GM23248 (cell line): ENCODE measurements around the gene CNPY3. TPM values are rescaled to one million over a fixed set of nuclear protein-coding genes. Genes with fewer than 3 reads are reported as not detected.

Experiments used
- DNase-seq: peaks from one replicate; pipeline ENCODE4 v3.0.0-alpha.2; 2015
- H2AFZ ChIP-seq: fragments of 200-600 bp; sonication (generic); 2 replicates; pipeline ENCODE4 v1.6.1; 2016; ENCODE audit warnings: antibody characterized with exemption
- H3F3A ChIP-seq: fragments of 200-600 bp; sonication (generic); 2 replicates; pipeline ENCODE4 v1.6.1; 2016; ENCODE audit warnings: mild to moderate bottlenecking, antibody characterized with exemption, mixed run types; ENCODE audit not compliant: insufficient read depth
- H3K27ac ChIP-seq: fragments of 200-600 bp; sonication (generic); 2 replicates; pipeline ENCODE4 v1.5.1; 2016; ENCODE audit warnings: mild to moderate bottlenecking
- H3K27me3 ChIP-seq: fragments of 200-600 bp; sonication (generic); replicated peaks from 2 replicates; pipeline ENCODE4 v1.6.1; 2016; ENCODE audit warnings: mild to moderate bottlenecking; ENCODE audit not compliant: insufficient read depth
- H3K36me3 ChIP-seq: fragments of 200-600 bp; sonication (generic); 2 replicates; pipeline ENCODE4 v1.6.1; 2016; ENCODE audit warnings: low read depth, mild to moderate bottlenecking
- H3K4me1 ChIP-seq: fragments of 200-600 bp; sonication (generic); 2 replicates; pipeline ENCODE4 v1.6.1; 2016; ENCODE audit warnings: mild to moderate bottlenecking; ENCODE audit not compliant: insufficient read depth
- H3K4me2 ChIP-seq: fragments of 200-600 bp; sonication (generic); one replicate; pipeline ENCODE4 v1.6.1; 2016; ENCODE audit warnings: mild to moderate bottlenecking; ENCODE audit not compliant: unreplicated experiment
- H3K4me3 ChIP-seq: fragments of 200-600 bp; sonication (generic); 2 replicates; pipeline ENCODE4 v1.5.1; 2016; ENCODE audit warnings: mild to moderate bottlenecking
- H3K79me2 ChIP-seq: fragments of 200-600 bp; sonication (generic); 2 replicates; pipeline ENCODE4 v1.6.1; 2016; ENCODE audit warnings: mild to moderate bottlenecking; ENCODE audit not compliant: insufficient read depth
- H3K9ac ChIP-seq: fragments of 200-600 bp; sonication (generic); 2 replicates; pipeline ENCODE4 v1.6.1; 2016; ENCODE audit warnings: mild to moderate bottlenecking
- H3K9me2 ChIP-seq: fragments of 200-600 bp; sonication (generic); 2 replicates; pipeline ENCODE4 v1.6.1; 2016; ENCODE audit warnings: mixed run types, mild to moderate bottlenecking, moderate library complexity; ENCODE audit not compliant: insufficient read depth
- H3K9me3 ChIP-seq: fragments of 200-600 bp; sonication (generic); one replicate; pipeline ENCODE4 v1.6.1; 2017; ENCODE audit warnings: low read depth
- H4K20me1 ChIP-seq: fragments of 200-600 bp; sonication (generic); 2 replicates; pipeline ENCODE4 v1.6.0; 2016; ENCODE audit not compliant: insufficient read depth
- EZH2 ChIP-seq: fragments of 200-600 bp; sonication (generic); IDR thresholded peaks from 2 replicates; pipeline ENCODE4 v1.6.1; 2018; ENCODE audit warnings: antibody characterized with exemption, mild to moderate bottlenecking; ENCODE audit not compliant: insufficient read depth, poor library complexity, severe bottlenecking
- EZH2phosphoT487 ChIP-seq: fragments of 200-600 bp; sonication (generic); IDR thresholded peaks from 2 replicates; pipeline ENCODE4 v1.6.1; 2018; ENCODE audit warnings: antibody characterized with exemption, moderate library complexity, mild to moderate bottlenecking, low read depth; ENCODE audit not compliant: insufficient read depth
- WGBS, 2 experiments: methylation state at CpG; one replicate each; pipeline ENCODE4 v1.1.6; 2015 to 2017; ENCODE audit warnings: low lambda C conversion rate in 2 of 2, low coverage in 1 of 2; ENCODE audit errors: missing lambda C conversion rate in 2 of 2; 5-methylcytosine and 5-hydroxymethylcytosine counted together
- in situ Hi-C: fragments of 300-500 bp; cut with MboI; formaldehyde crosslinking; loops from 2 replicates; pipeline ENCODE4 v1.15.0; 2020
- polyA plus RNA-seq: library from polyadenylated mRNA; unstranded; fragments of >200 nt; fragmentation: Nextera tagmentation; extraction: Ambion mirVana; gene quantifications from 2 replicates; pipeline ENCODE4 v1.2.1, GENCODE V29; 2016
- total RNA-seq: library from RNA; depleted of rRNA; stranded (reverse); fragments of >200 nt; shearing (Covaris generic); gene quantifications from 2 replicates; pipeline ENCODE4 v1.2.3, GENCODE V29; 2014

CNPY3 gene
- total and polyA plus RNA-seq, 2 experiments from 2014 or later: 45.1 to 58.6 TPM

- Histone ChIP-seq H3K9me2 (no peaks in the 10 kb centered on the region), H3K4me1 (0 out of 2 replicates have a peak, but pooled peaks cover 4% of the 10 kb centered on the region), H3K27ac (no peak overlapping the region), H3K4me3 (no peak overlapping the region), H3K9me3 (no peaks in the 10 kb centered on the region), H4K20me1 (no peaks in the 10 kb centered on the region), H3K27me3 (no peaks in the 10 kb centered on the region), H3F3A (no peaks in the 10 kb centered on the region), H2AFZ (no peak overlapping the region), H3K9ac (no peak overlapping the region), H3K79me2 (no peaks in the 10 kb centered on the region), H3K4me2 (no peak overlapping the region), H3K36me3 (no peaks in the 10 kb centered on the region)
- no peak for DNase-seq
- in situ Hi-C loops: no loop called here
- no peak for TF ChIP-seq EZH2phosphoT487
- no peak for TF ChIP-seq EZH2
- 87 to 92% methylated on average over 13 of the region's 13 CpGs for WGBS, 2 experiments
Measured at GRCh38 chr6:42962502-42963178, 33.4 kb downstream of the CNPY3 start.

DNA sequence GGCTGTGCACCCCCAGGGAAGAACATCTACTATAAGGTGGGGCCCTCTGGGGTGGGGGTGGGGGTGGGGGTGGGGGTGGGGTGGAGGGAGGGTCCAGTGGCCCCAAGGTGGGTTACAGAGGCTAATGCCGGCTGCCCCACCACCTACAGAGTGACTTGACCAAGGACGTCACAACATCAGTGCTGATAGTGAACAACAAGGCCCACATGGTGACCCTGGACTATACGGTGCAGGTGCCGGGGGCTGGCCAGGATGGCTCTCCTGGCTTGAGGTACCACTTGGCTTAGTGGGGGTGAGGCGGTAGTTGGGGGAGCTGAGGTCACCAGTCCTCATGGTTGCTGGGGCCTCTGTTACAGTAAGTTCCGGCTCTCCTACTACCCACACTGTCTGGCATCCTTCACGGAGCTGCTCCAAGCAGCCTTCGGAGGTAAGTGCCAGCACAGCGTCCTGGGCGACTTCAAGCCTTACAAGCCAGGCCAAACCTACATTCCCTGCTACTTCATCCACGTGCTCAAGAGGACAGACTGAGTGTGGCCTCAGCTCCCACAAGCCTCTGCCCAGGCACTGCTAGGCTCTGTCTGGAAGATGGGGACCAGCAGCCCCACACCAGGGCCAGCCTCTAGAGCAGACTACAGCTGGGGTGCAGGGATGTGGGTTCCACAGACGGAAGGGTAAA, 34.0 kb downstream of the CNPY3 start:
- Histone ChIP-seq H4K20me1 (no peaks in the 10 kb centered on the region), H3K9me2 (no peaks in the 10 kb centered on the region), H2AFZ (no peak overlapping the region), H3K27ac (no peak overlapping the region), H3K79me2 (no peaks in the 10 kb centered on the region), H3K9me3 (no peaks in the 10 kb centered on the region), H3K4me2 (no peak overlapping the region), H3K36me3 (no peaks in the 10 kb centered on the region), H3F3A (no peaks in the 10 kb centered on the region), H3K4me1 (0 out of 2 replicates have a peak, but pooled peaks cover 4% of the 10 kb centered on the region), H3K27me3 (no peaks in the 10 kb centered on the region), H3K9ac (no peak overlapping the region), H3K4me3 (no peak overlapping the region)
- no peak for TF ChIP-seq EZH2phosphoT487
- TF ChIP-seq EZH2: no peak
- WGBS, 2 experiments: 81 to 84% methylated on average over 12 of the region's 12 CpGs
- in situ Hi-C loops: no loop called here
- DNase-seq: no peak

GRCh38 chr6:42963855-42964605, 34.8 kb downstream of the CNPY3 start:
- Histone ChIP-seq H3K27ac (no peak overlapping the region), H3K4me3 (no peak overlapping the region), H3K4me1 (0 out of 2 replicates have a peak, but pooled peaks cover 4% of the 10 kb centered on the region), H3K36me3 (no peaks in the 10 kb centered on the region), H3K79me2 (no peaks in the 10 kb centered on the region), H3K9ac (no peak overlapping the region), H3K9me3 (no peaks in the 10 kb centered on the region), H3K9me2 (no peaks in the 10 kb centered on the region), H2AFZ (no peak overlapping the region), H3K4me2 (no peak overlapping the region), H3K27me3 (no peaks in the 10 kb centered on the region), H3F3A (no peaks in the 10 kb centered on the region), H4K20me1 (no peaks in the 10 kb centered on the region)
- peak; percentile 55 for DNase-seq
- WGBS, 2 experiments: 82 to 84% methylated on average over 7 to 9 of the region's 9 CpGs
- in situ Hi-C loops: no loop called here
- TF ChIP-seq EZH2 (no peak), EZH2phosphoT487 (no peak)

DNA sequence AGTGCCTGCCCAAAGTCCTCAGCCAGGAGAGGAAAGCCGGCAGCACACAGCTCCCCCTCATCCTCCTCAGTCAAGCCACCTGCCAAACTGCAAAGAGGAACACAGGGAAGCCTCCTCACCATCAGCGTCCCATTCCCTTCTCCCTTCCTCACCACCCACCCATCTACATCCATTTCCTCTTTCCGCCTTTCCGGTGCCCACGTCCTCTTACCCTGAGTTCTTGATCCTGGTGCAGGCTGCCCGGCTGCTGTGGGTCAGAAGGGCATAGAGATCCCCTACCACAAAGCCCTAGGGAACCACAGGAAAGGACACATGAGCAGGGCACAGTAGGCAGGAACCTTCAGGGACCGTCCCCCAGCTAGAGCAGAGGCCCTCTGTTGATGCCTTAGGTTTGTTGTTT, 37.3 kb downstream of the CNPY3 start:
- no peaks in the 10 kb centered on the region; the same call in 1 of the 2 replicates for H4K20me1 ChIP-seq
- no peaks in the 10 kb centered on the region for H3K36me3 ChIP-seq
- H3K27me3 ChIP-seq: no peaks in the 10 kb centered on the region
- no peak overlapping the region for H3K4me2 ChIP-seq
- H3K9ac ChIP-seq: no peak overlapping the region
- in situ Hi-C loops: no loop called here
- no peak for DNase-seq
- no peak overlapping the region for H2AFZ ChIP-seq
- no peaks in the 10 kb centered on the region; the same call in 1 of the 2 replicates for H3K79me2 ChIP-seq
- H3K9me3 ChIP-seq: no peaks in the 10 kb centered on the region
- H3K27ac ChIP-seq: no peak overlapping the region
- H3K4me3 ChIP-seq: no peak overlapping the region
- H3K9me2 ChIP-seq: no peaks in the 10 kb centered on the region
- WGBS, 2 experiments: 72 to 77% methylated on average over 7 of the region's 7 CpGs
- TF ChIP-seq EZH2phosphoT487 (no peak), EZH2 (no peak)
- H3K4me1 ChIP-seq: peaks cover 6% of the 10 kb centered on the region; the same call in 1 of the 2 replicates
- H3F3A ChIP-seq: no peaks in the 10 kb centered on the region; the same call in 1 of the 2 replicates
